ENCODE results near the gene ING5. TPM values are rescaled to one million over a fixed set of nuclear protein-coding genes. Genes with fewer than 3 reads are reported as not detected.
A peak's percentile ranks its signal among the peaks of the same experiment; 100 is the strongest.

Gene ING5
- total RNA-seq, 4 donors from 2014 or later: 33.1 to 105 (median 73.5) TPM

- Histone ChIP-seq H3K9me3 (no peaks in the 10 kb centered on the region), H3K27ac (no peak overlapping the region), H3K4me3 (no peak overlapping the region), H3K27me3 (no peaks in the 10 kb centered on the region), H3K36me3 (peaks cover 0 to 15% (median 0%) of the 10 kb centered on the region in 3 donors), H3K4me1 (peaks cover 0 to 25% (median 7%) of the 10 kb centered on the region in 4 donors)
- DNase-seq: no peak
- TF ChIP-seq CTCF (IDR thresholded peaks at IDR 0.05) (no peak), POLR2A (IDR thresholded peaks at IDR 0.05) (no peak)
These were observed 11.6 kb upstream of the ING5 start for GRCh38 chr2:241690202-241690717.

GRCh38 chr2:241692448-241692847 is 9.4 kb upstream of the ING5 start:
- TF ChIP-seq CTCF (IDR thresholded peaks at IDR 0.05) (no peak), POLR2A (IDR thresholded peaks at IDR 0.05) (no peak)

DNA sequence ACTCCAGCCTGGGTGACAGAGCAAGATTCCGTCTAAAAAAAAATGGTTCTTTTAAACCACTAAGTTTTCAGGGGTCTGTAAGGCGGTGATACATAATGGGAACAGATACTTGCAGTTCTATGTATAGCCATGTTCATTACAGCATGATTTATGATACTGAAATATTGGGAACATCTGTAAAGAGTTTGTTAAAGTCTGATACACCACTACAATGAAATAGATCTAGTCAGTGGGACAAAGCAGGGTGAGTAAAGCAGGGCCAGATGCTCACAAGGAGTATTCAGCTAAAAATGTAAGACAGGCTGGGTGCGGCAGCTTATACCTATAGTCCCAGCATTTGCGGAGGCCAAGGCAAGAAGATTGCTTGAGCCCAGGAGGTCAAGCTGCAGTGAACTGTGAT is 6.2 kb upstream of the ING5 start:
- TF ChIP-seq CTCF (IDR thresholded peaks at IDR 0.05) (no peak), POLR2A (IDR thresholded peaks at IDR 0.05) (no peak)
- H3K36me3 ChIP-seq: peaks cover 0 to 5% (median 0%) of the 10 kb centered on the region in 3 donors
- H3K4me1 ChIP-seq: peaks cover 0 to 3% (median 1%) of the 10 kb centered on the region in 4 donors
- H3K27me3 ChIP-seq: no peaks in the 10 kb centered on the region
- DNase-seq: no peak
- H3K27ac ChIP-seq: no peak overlapping the region
- H3K9me3 ChIP-seq: no peaks in the 10 kb centered on the region
- H3K4me3 ChIP-seq: no peak overlapping the region

More at GRCh38 chr2:241692448-241692847, 9.4 kb upstream of the ING5 start:
- Histone ChIP-seq H3K4me3 (no peak overlapping the region), H3K36me3 (peaks cover 0 to 15% (median 0%) of the 10 kb centered on the region in 3 donors), H3K27me3 (no peaks in the 10 kb centered on the region), H3K9me3 (no peaks in the 10 kb centered on the region), H3K27ac (no peak overlapping the region), H3K4me1 (peaks cover 0 to 16% (median 7%) of the 10 kb centered on the region in 4 donors)
- DNase-seq: no peak

DNA sequence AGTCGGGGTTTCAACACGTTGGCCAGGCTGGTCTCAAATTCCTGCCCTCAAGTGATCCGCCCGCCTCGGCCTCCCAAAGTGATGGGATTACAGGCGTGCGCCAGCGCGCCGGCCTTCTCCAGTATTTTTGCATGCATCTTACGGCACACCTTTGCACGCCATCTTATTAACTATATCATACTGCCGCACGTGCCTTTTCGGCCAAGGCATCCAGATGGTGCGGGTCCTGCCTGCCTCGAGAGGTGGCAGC is 765 bp upstream of the ING5 start:
- Histone ChIP-seq H3K36me3 (peaks cover 0 to 8% (median 0%) of the 10 kb centered on the region in 3 donors), H3K4me3 (peak overlapping the region; percentile 65 to 97 (median 86)), H3K27me3 (no peaks in the 10 kb centered on the region), H3K4me1 (peaks cover 0 to 22% (median 11%) of the 10 kb centered on the region in 4 donors), H3K27ac (peak overlapping the region; percentile 90 to 99 (median 94)), H3K9me3 (no peaks in the 10 kb centered on the region)
- DNase-seq: no peak
- TF ChIP-seq POLR2A (IDR thresholded peaks at IDR 0.05) (no peak), CTCF (IDR thresholded peaks at IDR 0.05) (peak in 2 of 6 experiments; percentile 51 to 60)

- peaks cover 0 to 21% (median 0%) of the 10 kb centered on the region in 3 donors for H3K36me3 ChIP-seq
- H3K27ac ChIP-seq: peak overlapping the region; percentile 90 to 99 (median 94)
- H3K9me3 ChIP-seq: no peaks in the 10 kb centered on the region
- peak; percentile 90 to 93 (median 90) for DNase-seq
- H3K27me3 ChIP-seq: no peaks in the 10 kb centered on the region
- peak overlapping the region; percentile 65 to 97 (median 86) for H3K4me3 ChIP-seq
- peaks cover 0 to 22% (median 11%) of the 10 kb centered on the region in 4 donors for H3K4me1 ChIP-seq
- TF ChIP-seq POLR2A (IDR thresholded peaks at IDR 0.05) (no peak), CTCF (IDR thresholded peaks at IDR 0.05) (peak; percentile 28 to 64 (median 47))
These were observed 554 bp downstream of the ING5 start for GRCh38 chr2:241702155-241703031.
